WI38 (cell line): ENCODE measurements around the gene PRSS50.

ENCODE experiments used
- H3K4me3 ChIP-seq: 2 replicates; pipeline ENCODE4 v1.5.1; 2011; ENCODE audit warnings: low read depth, mild to moderate bottlenecking, control low read depth, low read length
- TF ChIP-seq, protein P1 (sequence below): IDR thresholded peaks from 2 replicates; pipeline ENCODE4 v1.5.1; 2012; ENCODE audit warnings: low read depth, mild to moderate bottlenecking, control low read depth, low read length

The PRSS50 gene

DNA sequence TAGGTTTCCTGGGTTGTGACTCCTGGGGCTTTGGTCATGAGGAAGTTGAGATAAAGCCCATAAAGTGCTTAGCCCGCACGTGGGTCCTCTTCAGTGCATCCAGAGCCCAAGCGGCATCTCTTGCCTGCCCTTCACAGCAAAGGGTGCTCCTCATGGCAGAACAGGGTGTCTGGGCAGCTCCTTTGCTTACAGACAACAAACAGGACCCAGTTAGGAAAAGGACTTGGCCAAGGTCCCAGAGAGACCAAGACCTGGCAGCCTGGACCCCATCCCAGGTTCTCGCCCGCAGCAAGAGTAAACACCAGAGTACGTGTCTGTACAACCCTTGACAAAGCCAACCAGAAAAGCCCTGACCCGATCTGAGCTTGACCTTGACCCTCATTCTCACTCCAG, 51.2 kb downstream of the PRSS50 start:
- TF ChIP-seq, protein P1, sequence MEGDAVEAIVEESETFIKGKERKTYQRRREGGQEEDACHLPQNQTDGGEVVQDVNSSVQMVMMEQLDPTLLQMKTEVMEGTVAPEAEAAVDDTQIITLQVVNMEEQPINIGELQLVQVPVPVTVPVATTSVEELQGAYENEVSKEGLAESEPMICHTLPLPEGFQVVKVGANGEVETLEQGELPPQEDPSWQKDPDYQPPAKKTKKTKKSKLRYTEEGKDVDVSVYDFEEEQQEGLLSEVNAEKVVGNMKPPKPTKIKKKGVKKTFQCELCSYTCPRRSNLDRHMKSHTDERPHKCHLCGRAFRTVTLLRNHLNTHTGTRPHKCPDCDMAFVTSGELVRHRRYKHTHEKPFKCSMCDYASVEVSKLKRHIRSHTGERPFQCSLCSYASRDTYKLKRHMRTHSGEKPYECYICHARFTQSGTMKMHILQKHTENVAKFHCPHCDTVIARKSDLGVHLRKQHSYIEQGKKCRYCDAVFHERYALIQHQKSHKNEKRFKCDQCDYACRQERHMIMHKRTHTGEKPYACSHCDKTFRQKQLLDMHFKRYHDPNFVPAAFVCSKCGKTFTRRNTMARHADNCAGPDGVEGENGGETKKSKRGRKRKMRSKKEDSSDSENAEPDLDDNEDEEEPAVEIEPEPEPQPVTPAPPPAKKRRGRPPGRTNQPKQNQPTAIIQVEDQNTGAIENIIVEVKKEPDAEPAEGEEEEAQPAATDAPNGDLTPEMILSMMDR, result no peak
- H3K4me3 ChIP-seq, result no peak overlapping the region

DNA sequence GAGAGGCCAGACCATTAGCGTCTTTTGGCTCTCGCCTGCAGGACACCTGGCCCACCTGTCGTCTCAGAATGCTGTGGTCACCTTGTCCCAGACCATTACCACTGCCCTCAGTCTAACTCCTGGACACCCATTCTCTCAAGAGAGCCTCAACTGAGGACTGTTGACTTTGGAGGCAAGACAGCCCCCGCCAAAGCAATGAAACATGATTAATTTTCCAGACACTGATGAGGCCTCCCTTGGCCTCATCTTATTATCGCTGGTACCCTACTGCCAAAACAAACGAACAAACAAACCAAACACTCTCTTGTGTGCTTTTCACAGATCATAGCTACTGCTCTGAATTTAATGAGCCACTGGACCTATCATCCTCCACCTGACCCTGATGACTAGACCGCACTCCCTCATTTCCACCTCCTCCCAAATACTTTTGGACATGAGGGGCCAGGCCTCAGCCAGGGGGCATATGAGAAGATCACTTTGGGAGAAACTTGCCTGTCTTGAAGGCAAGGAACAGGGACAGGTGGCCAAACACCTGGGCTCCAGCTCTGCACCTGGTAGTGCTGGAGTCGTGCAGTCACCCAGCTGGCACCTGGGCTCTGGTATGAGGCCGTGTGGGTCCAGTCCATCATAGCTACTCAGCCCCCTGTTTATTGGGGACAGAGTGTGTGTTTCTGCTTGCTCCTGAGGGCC, 51.8 kb downstream of the PRSS50 start:
- TF ChIP-seq, protein P1, result no peak

DNA sequence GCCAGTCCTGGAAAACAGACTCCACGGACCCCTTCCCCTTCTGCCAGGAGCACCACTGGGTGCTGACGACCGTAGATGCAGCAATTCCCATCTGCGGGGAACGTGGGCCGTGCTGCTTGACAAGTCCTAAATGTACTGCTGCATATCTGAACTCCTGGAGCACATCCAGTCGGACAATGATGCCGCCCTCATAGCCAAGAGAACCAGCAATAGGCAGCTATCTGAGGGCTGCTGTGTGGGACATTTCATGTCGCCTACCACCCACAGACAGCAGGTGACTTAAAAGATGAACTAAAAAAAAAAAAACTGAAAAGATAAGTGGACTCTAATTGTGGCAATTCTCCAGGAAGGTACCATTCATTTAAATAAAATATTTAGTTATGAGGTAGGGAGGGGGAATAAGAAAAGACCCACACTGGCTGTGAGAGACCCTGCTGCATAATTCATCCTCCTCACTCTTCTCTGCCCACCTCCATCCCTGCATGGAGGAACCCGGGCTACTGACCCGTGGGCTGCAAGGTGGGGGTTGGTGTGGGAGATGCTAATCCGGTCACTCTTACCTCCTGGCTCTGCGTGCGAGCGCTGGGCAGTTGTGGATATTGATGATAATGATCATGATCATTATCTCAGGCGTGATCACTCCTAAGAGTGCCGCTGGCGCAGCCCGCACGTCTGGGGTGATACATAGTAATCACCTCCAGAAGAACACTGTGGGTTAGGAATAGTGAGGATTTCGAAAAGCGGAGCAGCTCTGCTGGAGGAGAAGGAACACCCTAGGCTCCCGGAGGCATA, 52.5 kb downstream of the PRSS50 start:
- TF ChIP-seq, protein P1, result no peak
- no peak overlapping the region for H3K4me3 ChIP-seq

More for the DNA sequence above, 51.8 kb downstream of the PRSS50 start:
- H3K4me3 ChIP-seq, result no peak overlapping the region

DNA sequence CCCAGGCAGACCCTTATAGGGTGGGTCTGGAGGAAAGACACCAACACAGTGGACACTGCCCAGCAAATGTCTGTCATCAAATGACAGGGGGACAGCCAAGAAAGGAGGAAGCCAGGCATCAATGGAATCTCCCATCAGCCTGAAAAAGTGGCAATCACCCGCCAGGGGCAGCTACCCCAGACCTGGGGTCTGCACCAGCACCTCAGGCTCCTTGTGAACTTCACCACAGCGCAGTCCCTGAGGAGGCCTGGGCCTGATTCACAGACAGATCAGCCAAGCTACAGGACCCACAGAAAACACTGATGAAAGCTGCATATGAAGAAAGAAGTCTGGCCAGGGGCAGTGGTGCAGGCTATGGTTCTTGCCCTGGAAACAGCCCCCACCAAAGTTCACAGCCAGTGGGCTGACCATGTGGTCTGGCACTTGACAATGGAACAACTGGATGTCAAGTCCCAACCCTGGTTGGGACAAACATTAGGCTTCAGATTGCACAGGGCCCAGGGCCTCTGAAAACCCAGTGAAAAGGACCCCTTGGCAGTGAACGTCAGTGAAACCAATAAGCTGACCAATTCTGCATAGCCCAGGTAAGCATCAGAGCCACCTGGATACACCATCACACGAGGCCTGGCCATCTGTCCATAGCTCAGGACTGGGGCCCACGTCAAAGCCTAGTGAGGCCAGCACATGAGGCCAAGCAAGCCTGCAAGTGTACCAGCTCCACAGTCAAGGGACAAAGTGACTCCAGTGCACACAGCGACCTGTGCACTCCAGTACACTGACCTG, 53.3 kb downstream of the PRSS50 start:
- no peak overlapping the region for H3K4me3 ChIP-seq
- TF ChIP-seq, protein P1, result no peak

DNA sequence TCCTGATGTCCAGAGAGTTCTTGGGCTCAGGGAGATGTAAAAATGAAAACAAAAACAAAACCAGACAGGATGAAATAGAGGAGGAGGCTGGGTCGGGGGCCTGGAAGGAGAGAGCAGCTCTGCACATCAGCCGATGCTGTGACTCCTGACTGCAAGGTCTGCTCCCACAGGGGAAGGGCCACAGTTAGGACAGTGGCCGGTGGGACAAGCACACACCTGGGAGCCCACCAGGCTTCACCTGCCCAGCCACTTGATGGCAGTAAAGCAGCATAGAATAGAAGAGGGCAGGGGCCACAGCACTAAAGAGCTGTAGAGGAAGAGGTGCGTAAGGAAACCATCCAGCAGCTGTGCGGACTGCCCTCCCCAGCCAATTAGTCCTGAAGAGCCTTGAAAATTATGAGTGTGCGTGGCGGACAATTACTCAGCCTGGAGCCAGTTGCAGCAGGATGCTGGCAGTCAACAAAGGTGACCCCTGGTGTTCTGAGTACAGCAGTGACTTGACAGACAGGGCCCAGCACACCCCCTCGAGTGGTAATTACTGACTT, 54.0 kb downstream of the PRSS50 start:
- no peak overlapping the region for H3K4me3 ChIP-seq
- TF ChIP-seq, protein P1, result no peak

DNA sequence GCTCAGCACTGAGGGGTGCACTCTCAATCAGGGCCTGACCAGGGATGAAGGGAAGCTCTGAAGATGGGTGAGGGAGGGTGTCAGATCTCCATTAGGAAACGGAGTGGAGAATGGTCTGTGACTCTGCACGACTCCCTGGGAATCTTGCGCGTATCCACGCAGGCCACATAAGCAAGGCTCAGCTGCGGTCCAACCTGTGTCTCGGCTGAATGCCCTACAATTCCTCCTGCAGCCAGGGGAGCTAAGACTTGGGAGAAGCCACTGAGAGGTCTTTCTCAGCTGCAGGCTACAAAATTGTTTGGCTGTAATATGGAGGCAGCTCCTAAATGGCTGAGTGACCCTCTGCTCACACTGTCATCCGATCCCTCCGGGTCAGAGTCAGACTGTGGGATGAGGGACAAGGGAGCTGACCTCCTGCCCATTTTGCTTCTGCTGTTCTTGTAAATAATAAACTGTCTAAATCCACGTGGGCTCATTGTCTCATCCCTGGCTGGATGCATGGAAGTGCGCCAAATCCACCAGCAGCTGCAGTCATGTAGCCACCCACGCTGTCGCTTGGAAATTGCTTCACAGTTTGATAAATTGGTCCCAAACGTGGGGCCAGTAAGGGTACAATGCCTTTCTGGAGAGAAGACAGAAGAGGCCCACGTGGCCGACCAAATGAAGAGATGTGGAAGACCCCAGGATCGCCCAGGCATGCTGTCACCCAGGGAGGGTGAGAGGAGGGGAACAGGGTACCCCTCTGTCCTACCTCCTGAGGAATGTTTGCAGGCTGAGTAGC, 54.7 kb downstream of the PRSS50 start:
- H3K4me3 ChIP-seq, result no peak overlapping the region
- TF ChIP-seq, protein P1, result no peak
